Panc1 (cell line): ENCODE results near the gene KCNH5. TPM values are rescaled to one million over a fixed set of nuclear protein-coding genes. Genes with fewer than 3 reads are reported as not detected.

Source experiments
- ATAC-seq: fragments of 200-7000 bp; cut with Tn5 transposase; 2 replicates; pipeline ENCODE4 v1.9.1; 2020; ENCODE audit warnings: mild to moderate bottlenecking, moderate library complexity
- BruUV-seq: library from RNA; stranded (reverse); fragments of 400-500 nt; replicated peaks from 2 replicates; lab custom pipeline; 2021; lab: Mats Ljungman, UMichigan
- CTCF ChIA-PET: fragments of 300-600 bp; sonication (Branson Sonifier 250); formaldehyde crosslinking; loops from one replicate; lab custom pipeline; 2022; ENCODE audit warnings: antibody characterized with exemption; lab: Charles Lee
- POLR2A ChIA-PET: fragments of 300-600 bp; sonication (Branson Sonifier 250); formaldehyde crosslinking; loops from one replicate; lab custom pipeline; 2022; ENCODE audit warnings: antibody characterized with exemption; lab: Charles Lee
- DNase-seq: peaks from one replicate; pipeline ENCODE4 v3.0.0-alpha.2; 2010; ENCODE audit warnings: low read depth, low spot score
- H3K27ac ChIP-seq: 2 replicates; pipeline ENCODE4 v1.5.1; 2011; ENCODE audit warnings: mild to moderate bottlenecking, low read length, inconsistent platforms
- H3K27me3 ChIP-seq: fragments of 200-500 bp; sonication (Bioruptor generic); 2 replicates; pipeline ENCODE4 v1.6.0; 2014; ENCODE audit warnings: low read length, inconsistent platforms; ENCODE audit not compliant: control insufficient read depth, insufficient read depth
- H3K36me3 ChIP-seq: fragments of 200-500 bp; sonication (Bioruptor generic); 2 replicates; pipeline ENCODE4 v1.5.1; 2014; ENCODE audit warnings: inconsistent platforms, mild to moderate bottlenecking, low read length, moderate library complexity; ENCODE audit not compliant: control insufficient read depth, insufficient read depth
- H3K4me1 ChIP-seq: 2 replicates; pipeline ENCODE4 v1.5.1; 2011; ENCODE audit warnings: inconsistent platforms, mild to moderate bottlenecking, low read length, moderate library complexity; ENCODE audit not compliant: control insufficient read depth, insufficient read depth
- H3K4me3 ChIP-seq, 2 experiments: 2 replicates each; pipeline ENCODE4 v1.5.1; 2011 to 2012; ENCODE audit warnings: low read depth in 2 of 2, low read length in 2 of 2, mild to moderate bottlenecking in 2 of 2, inconsistent platforms in 1 of 2, moderate library complexity in 1 of 2
- H3K9me3 ChIP-seq: fragments of 200-500 bp; sonication (Bioruptor generic); 2 replicates; pipeline ENCODE4 v1.5.1; 2014; ENCODE audit warnings: low read depth, mild to moderate bottlenecking, inconsistent platforms, low read length, moderate library complexity; ENCODE audit not compliant: control insufficient read depth, insufficient read depth
- POLR2AphosphoS5 ChIP-seq: IDR thresholded peaks from 2 replicates; pipeline ENCODE4 v1.6.1; 2012; ENCODE audit warnings: mild to moderate bottlenecking, low read depth, low read length, moderate library complexity
- SIN3A ChIP-seq: IDR thresholded peaks from 2 replicates; pipeline ENCODE4 v1.6.1; 2012; ENCODE audit warnings: low read depth, mild to moderate bottlenecking, low read length, moderate library complexity, borderline replicate concordance; ENCODE audit not compliant: insufficient read depth
- TCF7L2 ChIP-seq: IDR thresholded peaks from 2 replicates; pipeline ENCODE4 v1.6.1; 2011; ENCODE audit warnings: mild to moderate bottlenecking, low read depth, low read length, inconsistent platforms
- in situ Hi-C: cut with HindIII; loops from 2 replicates; pipeline ENCODE4 v1.10.0; 2016; ENCODE audit warnings: low sequenced_read_pairs, low pct_unique_long_range_greater_than_20kb
- intact Hi-C: fragments of 100-400 bp; cut with micrococcal nuclease; formaldehyde crosslinking; loops from one replicate; pipeline ENCODE4 v1.10.0; 2022; ENCODE audit not compliant: unreplicated experiment
- total RNA-seq: library from RNA; stranded (reverse); gene quantifications from one replicate; pipeline ENCODE4 v1.2.1, GENCODE V29; 2021; ENCODE audit not compliant: unreplicated experiment
- TF ChIP-seq, protein P1 (sequence below), 2 experiments: IDR thresholded peaks; 2 replicates each; pipeline ENCODE4 v1.6.1; 2011 to 2012; ENCODE audit warnings: low read depth in 2 of 2, control low read depth in 1 of 2, low read length in 1 of 2, mild to moderate bottlenecking in 1 of 2, moderate library complexity in 1 of 2; ENCODE audit not compliant: insufficient read depth in 1 of 2
- TF ChIP-seq, protein P2 (sequence below): fragments of 450-650 bp; IDR thresholded peaks from 2 replicates; pipeline ENCODE4 v1.5.1; 2017; ENCODE audit warnings: mild to moderate bottlenecking

The KCNH5 gene
- total RNA-seq, 1 experiment from 2014 or later: not detected

DNA sequence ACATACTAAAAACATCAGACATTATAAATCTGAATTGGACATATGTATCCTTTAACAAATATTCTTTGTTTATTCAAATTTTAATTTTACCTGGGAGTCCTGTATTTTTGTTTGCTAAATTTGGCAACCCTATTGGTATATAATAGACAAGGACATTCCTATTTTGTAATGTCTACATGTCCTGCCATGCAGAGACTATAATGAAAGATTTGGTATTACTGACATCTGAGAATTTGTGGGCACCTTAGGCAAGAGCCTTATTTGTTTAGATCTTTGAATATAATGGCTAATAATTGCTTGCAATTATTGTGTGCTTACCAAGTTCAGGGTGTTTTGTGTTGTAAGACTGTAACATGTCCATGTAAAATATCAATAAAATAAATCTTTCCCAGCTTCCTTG, 334.4 kb downstream of the KCNH5 start:
- Histone ChIP-seq H3K4me1 (no peaks in the 10 kb centered on the region), H3K36me3 (no peaks in the 10 kb centered on the region), H3K9me3 (no peaks in the 10 kb centered on the region), H3K27me3 (no peaks in the 10 kb centered on the region), H3K4me3 (no peak overlapping the region), H3K27ac (no peak overlapping the region)
- POLR2A ChIA-PET: no interaction called here
- no TSS peak for BruUV-seq
- intact Hi-C loops: no loop called here
- CTCF ChIA-PET: interaction anchor here (0.7 kb wide), 1 partner anchor 10 kb away, joined by 3 read pairs; no protein-coding TSS in a partner anchor
- DNase-seq (no peak), ATAC-seq (no peak)
- no peak for TF ChIP-seq TCF7L2
- no peak for TF ChIP-seq POLR2AphosphoS5
- TF ChIP-seq, protein P1, sequence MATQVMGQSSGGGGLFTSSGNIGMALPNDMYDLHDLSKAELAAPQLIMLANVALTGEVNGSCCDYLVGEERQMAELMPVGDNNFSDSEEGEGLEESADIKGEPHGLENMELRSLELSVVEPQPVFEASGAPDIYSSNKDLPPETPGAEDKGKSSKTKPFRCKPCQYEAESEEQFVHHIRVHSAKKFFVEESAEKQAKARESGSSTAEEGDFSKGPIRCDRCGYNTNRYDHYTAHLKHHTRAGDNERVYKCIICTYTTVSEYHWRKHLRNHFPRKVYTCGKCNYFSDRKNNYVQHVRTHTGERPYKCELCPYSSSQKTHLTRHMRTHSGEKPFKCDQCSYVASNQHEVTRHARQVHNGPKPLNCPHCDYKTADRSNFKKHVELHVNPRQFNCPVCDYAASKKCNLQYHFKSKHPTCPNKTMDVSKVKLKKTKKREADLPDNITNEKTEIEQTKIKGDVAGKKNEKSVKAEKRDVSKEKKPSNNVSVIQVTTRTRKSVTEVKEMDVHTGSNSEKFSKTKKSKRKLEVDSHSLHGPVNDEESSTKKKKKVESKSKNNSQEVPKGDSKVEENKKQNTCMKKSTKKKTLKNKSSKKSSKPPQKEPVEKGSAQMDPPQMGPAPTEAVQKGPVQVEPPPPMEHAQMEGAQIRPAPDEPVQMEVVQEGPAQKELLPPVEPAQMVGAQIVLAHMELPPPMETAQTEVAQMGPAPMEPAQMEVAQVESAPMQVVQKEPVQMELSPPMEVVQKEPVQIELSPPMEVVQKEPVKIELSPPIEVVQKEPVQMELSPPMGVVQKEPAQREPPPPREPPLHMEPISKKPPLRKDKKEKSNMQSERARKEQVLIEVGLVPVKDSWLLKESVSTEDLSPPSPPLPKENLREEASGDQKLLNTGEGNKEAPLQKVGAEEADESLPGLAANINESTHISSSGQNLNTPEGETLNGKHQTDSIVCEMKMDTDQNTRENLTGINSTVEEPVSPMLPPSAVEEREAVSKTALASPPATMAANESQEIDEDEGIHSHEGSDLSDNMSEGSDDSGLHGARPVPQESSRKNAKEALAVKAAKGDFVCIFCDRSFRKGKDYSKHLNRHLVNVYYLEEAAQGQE (IDR thresholded peaks at IDR 0.05; ENCODE audit: insufficient read depth in 1 of 2, low read depth in 2 of 2, low read length in 1 of 2): no peak
- TF ChIP-seq SIN3A: no peak
- TF ChIP-seq, protein P2, sequence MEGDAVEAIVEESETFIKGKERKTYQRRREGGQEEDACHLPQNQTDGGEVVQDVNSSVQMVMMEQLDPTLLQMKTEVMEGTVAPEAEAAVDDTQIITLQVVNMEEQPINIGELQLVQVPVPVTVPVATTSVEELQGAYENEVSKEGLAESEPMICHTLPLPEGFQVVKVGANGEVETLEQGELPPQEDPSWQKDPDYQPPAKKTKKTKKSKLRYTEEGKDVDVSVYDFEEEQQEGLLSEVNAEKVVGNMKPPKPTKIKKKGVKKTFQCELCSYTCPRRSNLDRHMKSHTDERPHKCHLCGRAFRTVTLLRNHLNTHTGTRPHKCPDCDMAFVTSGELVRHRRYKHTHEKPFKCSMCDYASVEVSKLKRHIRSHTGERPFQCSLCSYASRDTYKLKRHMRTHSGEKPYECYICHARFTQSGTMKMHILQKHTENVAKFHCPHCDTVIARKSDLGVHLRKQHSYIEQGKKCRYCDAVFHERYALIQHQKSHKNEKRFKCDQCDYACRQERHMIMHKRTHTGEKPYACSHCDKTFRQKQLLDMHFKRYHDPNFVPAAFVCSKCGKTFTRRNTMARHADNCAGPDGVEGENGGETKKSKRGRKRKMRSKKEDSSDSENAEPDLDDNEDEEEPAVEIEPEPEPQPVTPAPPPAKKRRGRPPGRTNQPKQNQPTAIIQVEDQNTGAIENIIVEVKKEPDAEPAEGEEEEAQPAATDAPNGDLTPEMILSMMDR: no peak
- in situ Hi-C loops: no loop called here

DNA sequence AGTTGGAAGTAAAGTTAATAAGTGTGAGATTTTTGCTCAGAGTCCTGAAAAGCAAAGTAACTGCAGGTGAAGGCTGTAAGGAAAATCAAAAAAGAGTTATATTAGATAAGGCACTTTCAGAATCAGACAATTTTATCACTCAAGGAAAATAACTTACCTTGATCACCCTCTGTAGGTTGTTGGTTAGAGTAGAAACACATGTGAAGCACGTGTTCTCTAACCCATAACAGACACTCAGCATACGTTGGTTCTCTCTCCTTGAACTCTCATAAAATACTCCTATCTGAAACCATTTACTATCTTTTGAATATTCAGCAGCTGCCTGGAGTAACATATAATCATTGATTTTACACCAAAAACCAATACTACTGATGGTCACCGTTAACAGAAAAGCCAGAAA, 335.5 kb downstream of the KCNH5 start:
- intact Hi-C loops (no loop called here), in situ Hi-C loops (no loop called here)
- Histone ChIP-seq H3K36me3 (no peaks in the 10 kb centered on the region), H3K9me3 (no peaks in the 10 kb centered on the region), H3K4me1 (no peaks in the 10 kb centered on the region), H3K27me3 (no peaks in the 10 kb centered on the region), H3K4me3 (no peak overlapping the region), H3K27ac (no peak overlapping the region)
- DNase-seq (no peak), ATAC-seq (no peak)
- ChIA-PET CTCF (no interaction called here), POLR2A (no interaction called here)
- no TSS peak for BruUV-seq
- TF ChIP-seq POLR2AphosphoS5 (no peak), TCF7L2 (no peak), SIN3A (no peak)
- TF ChIP-seq, protein P1 (IDR thresholded peaks at IDR 0.05; ENCODE audit: insufficient read depth in 1 of 2, low read depth in 2 of 2, low read length in 1 of 2): no peak
- TF ChIP-seq, protein P2: no peak
